Tibial nerve (tissue), 4 donors: ENCODE results near the gene SLC7A6. TPM values are rescaled to one million over a fixed set of nuclear protein-coding genes. Genes with fewer than 3 reads are reported as not detected.

Source experiments
- DNase-seq, 2 donors: peaks; one replicate each; pipeline ENCODE4 v3.0.0-alpha.2; 2019; ENCODE audit warnings: low spot score in 2 of 2
- H3K27ac ChIP-seq, 4 donors: fragments of 200-600 bp; sonication (generic) in 3 of 4; one replicate each; pipeline ENCODE4 v1.5.1; 2017 to 2019; ENCODE audit warnings: mild to moderate bottlenecking in 1 of 4
- H3K27me3 ChIP-seq, 2 donors: fragments of 200-600 bp; sonication (generic) in 1 of 2; one replicate each; pipeline versions ENCODE4 v1.5.1 to v1.6.0; 2017 to 2019
- H3K36me3 ChIP-seq, 3 donors: fragments of 200-600 bp; sonication (generic); one replicate each; pipeline ENCODE4 v1.5.1; 2018 to 2019
- H3K4me1 ChIP-seq, 4 donors: fragments of 200-600 bp; sonication (generic) in 3 of 4; one replicate each; pipeline ENCODE4 v1.5.1; 2017 to 2019
- H3K4me3 ChIP-seq, 4 donors: fragments of 200-600 bp; sonication (generic) in 3 of 4; one replicate each; pipeline ENCODE4 v1.5.1; 2017 to 2019; ENCODE audit warnings: mild to moderate bottlenecking in 1 of 4, moderate library complexity in 1 of 4
- H3K9me3 ChIP-seq, 4 donors: fragments of 200-600 bp; sonication (generic) in 3 of 4; one replicate each; pipeline ENCODE4 v1.5.1; 2017 to 2019
- EP300 ChIP-seq, 2 donors: sonication (generic); formaldehyde crosslinking; IDR thresholded peaks; one replicate each; pipeline ENCODE4 v1.6.1; 2017; ENCODE audit warnings: antibody characterized with exemption in 2 of 2, mild to moderate bottlenecking in 1 of 2
- POLR2A ChIP-seq, 2 donors: fragments of 450-650 bp; IDR thresholded peaks; one replicate each; pipeline ENCODE4 v1.6.1; 2017; ENCODE audit warnings: antibody characterized with exemption in 2 of 2, mild to moderate bottlenecking in 2 of 2, moderate library complexity in 2 of 2
- WGBS, 2 donors: methylation state at CpG; one replicate each; pipeline ENCODE4 v1.1.5; 2018; 5-methylcytosine and 5-hydroxymethylcytosine counted together
- total RNA-seq, 4 donors: library from RNA; depleted of rRNA; stranded (reverse); fragments of >200 nt; gene quantifications; one replicate each; pipeline ENCODE4 v1.1.0, GENCODE V29; 2016
- TF ChIP-seq, protein P1 (sequence below), 5 experiments: fragments of 200-600 bp in 3 of 5; fragments of 450-650 bp in 2 of 5; sonication (generic) in 3 of 5; IDR thresholded peaks; one replicate each; pipeline ENCODE4 v1.5.1; 2016 to 2019; ENCODE audit warnings: antibody characterized with exemption in 5 of 5, mild to moderate bottlenecking in 3 of 5, moderate library complexity in 2 of 5

SLC7A6 gene
- total RNA-seq, 4 donors from 2014 or later: 129 to 202 (median 181) TPM

DNA sequence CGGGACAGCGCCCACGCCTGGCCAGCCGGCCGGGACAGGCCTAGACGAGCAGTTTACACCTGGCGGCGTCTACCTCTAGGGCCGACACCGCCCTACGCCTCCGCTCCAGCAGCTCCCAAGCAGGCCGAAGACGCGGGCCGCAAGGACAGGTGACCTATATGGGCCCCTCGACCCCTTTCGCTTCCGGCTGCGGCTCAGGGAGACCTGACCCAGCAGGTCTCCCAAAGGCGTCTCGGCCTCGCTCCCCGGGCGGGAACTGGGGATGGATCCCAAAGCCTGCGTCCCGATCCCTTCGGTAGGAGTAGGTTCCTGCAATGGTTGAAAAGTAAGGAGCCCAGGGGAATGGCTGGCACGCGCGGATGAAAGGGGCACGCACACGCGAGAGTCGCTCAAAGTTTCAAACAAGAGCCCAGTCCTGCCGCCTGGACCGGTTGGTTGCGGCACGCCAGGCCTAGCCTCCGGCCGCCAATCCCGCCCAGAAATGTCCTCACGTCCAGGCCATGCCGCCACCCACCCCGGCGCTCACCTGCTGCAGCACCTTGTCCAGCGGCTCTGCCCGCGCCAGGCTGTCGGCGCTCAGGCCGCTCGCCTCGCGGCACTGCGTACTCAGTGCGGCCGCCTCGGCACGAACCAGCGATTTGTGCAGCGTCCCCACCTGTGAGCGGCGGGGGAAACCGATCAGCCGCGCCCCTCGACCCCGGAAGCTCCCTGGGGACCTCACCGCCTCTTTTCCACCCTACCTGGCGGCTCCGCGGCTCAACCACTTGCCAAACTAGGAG is 29.0 kb upstream of the SLC7A6 start:
- Histone ChIP-seq H3K4me1 (peaks cover 0 to 48% (median 10%) of the 10 kb centered on the region in 4 donors), H3K27ac (peak overlapping the region in 3 of 4 donors; percentile 20 to 96 (median 85)), H3K9me3 (no peaks in the 10 kb centered on the region), H3K4me3 (peak overlapping the region in 3 of 4 donors; percentile 56 to 75 (median 66)), H3K27me3 (no peaks in the 10 kb centered on the region), H3K36me3 (peaks cover 0 to 21% (median 0%) of the 10 kb centered on the region in 3 donors)
- no peak for TF ChIP-seq POLR2A (IDR thresholded peaks at IDR 0.05)
- no peak for TF ChIP-seq EP300 (IDR thresholded peaks at IDR 0.05)
- TF ChIP-seq, protein P1, sequence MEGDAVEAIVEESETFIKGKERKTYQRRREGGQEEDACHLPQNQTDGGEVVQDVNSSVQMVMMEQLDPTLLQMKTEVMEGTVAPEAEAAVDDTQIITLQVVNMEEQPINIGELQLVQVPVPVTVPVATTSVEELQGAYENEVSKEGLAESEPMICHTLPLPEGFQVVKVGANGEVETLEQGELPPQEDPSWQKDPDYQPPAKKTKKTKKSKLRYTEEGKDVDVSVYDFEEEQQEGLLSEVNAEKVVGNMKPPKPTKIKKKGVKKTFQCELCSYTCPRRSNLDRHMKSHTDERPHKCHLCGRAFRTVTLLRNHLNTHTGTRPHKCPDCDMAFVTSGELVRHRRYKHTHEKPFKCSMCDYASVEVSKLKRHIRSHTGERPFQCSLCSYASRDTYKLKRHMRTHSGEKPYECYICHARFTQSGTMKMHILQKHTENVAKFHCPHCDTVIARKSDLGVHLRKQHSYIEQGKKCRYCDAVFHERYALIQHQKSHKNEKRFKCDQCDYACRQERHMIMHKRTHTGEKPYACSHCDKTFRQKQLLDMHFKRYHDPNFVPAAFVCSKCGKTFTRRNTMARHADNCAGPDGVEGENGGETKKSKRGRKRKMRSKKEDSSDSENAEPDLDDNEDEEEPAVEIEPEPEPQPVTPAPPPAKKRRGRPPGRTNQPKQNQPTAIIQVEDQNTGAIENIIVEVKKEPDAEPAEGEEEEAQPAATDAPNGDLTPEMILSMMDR (IDR thresholded peaks at IDR 0.05): no peak
- no peak for DNase-seq
- 57 to 59% methylated on average over 35 to 59 of the region's 73 CpGs for WGBS, 2 donors

DNA sequence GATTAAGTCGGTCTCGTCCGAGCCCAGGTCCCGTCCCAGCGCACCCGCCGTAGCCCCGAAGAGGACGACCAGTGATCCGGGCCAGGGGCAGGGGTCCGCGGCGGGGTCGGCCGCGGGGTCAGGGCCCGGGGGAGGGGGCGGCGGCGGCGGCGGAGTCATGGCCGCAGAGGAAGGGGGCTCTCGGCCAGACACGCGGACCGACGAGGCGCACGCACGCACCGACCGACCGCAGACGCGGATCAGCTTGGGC is 28.5 kb upstream of the SLC7A6 start, which contains the start of gene ESRP2:
Gene ESRP2 (minus strand): TSS at position 241 of the 250 bp plus-strand sequence. CDS start 82 bp downstream, at position 159.
- Histone ChIP-seq H3K36me3 (peaks cover 0 to 15% (median 0%) of the 10 kb centered on the region in 3 donors), H3K27me3 (no peaks in the 10 kb centered on the region), H3K9me3 (no peaks in the 10 kb centered on the region), H3K4me3 (peak within 1 kb of the TSS; percentile 55 to 75 (median 61)), H3K27ac (peak within 1 kb of the TSS; percentile 85 to 96 (median 88)), H3K4me1 (peaks cover 0 to 48% (median 10%) of the 10 kb centered on the region in 4 donors)
- 9 to 12% methylated on average over 19 to 31 of the region's 36 CpGs for WGBS, 2 donors
- DNase-seq: no peak
- TF ChIP-seq POLR2A (IDR thresholded peaks at IDR 0.05): no peak
- TF ChIP-seq EP300 (IDR thresholded peaks at IDR 0.05): no peak
- TF ChIP-seq, protein P1 (IDR thresholded peaks at IDR 0.05): no peak

DNA sequence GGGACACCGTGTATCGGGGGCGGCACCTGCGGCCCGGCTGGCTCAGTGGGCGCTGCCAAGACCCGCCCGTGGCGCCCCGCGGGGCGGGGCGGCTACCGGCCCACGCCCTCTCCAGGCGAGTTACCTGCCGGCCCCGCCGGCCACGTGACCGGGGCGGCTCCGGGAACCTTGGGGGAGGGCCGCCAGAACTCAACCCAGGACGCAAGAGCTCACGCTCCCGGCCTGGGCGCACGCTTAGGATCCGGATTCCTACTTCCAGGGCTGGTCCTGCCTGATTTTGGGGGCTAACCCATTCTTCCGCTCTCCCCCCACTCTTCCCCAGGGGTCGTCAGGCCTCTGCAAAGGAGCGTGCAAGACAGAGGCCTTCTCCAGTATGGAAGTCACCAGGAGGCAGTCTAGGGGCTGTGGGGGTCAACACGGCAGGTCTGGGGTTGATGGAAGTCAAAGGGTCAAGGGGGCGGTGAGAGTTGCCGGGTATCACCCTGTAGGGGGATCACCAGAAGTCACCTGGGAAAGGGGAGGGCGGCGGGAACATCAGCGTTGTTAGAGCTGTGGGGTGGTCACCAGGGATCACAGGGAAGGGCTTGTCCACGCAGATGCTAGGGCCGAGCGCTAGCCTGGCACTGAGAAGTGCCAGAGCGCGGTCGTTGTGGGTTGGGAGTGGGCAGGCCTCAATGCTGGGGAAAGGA is 28.0 kb upstream of the SLC7A6 start:
- no peak for DNase-seq
- 18 to 23% methylated on average over 15 to 40 of the region's 45 CpGs for WGBS, 2 donors
- Histone ChIP-seq H3K4me3 (peak overlapping the region; percentile 55 to 75 (median 61)), H3K27ac (peak overlapping the region; percentile 85 to 96 (median 88)), H3K27me3 (no peaks in the 10 kb centered on the region), H3K36me3 (peaks cover 0 to 11% (median 0%) of the 10 kb centered on the region in 3 donors), H3K4me1 (peaks cover 0 to 48% (median 10%) of the 10 kb centered on the region in 4 donors), H3K9me3 (no peaks in the 10 kb centered on the region)
- TF ChIP-seq POLR2A (IDR thresholded peaks at IDR 0.05) (no peak), EP300 (IDR thresholded peaks at IDR 0.05) (no peak)
- TF ChIP-seq, protein P1 (IDR thresholded peaks at IDR 0.05): no peak

DNA sequence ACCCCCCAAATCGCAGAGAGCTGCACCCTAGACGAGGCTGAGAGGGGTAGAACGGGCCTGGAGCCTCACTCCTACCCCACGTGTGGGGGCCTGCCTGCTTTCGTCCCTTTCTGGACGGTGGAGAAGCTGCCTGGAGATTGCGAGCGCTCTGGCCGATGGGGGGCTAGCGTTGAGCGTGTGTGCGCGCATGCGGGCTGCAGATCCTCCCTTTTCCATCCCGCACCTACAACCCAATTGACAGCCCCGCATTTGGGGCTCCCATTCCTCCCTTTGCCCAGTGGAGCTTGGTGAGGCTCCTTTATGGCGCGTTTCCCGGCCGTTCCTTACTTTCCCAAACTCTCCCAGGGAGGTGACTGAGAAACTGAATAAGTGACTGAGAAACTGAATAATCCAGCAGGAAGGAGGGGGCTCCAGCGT is 27.5 kb upstream of the SLC7A6 start:
- WGBS, 2 donors: 6 to 21% methylated on average over 7 to 21 of the region's 21 CpGs
- DNase-seq: no peak
- peaks cover 0 to 5% (median 0%) of the 10 kb centered on the region in 3 donors for H3K36me3 ChIP-seq
- H3K27me3 ChIP-seq: no peaks in the 10 kb centered on the region
- H3K27ac ChIP-seq: peak overlapping the region; percentile 85 to 96 (median 88)
- TF ChIP-seq EP300 (IDR thresholded peaks at IDR 0.05): no peak
- TF ChIP-seq, protein P1 (IDR thresholded peaks at IDR 0.05): no peak
- no peak for TF ChIP-seq POLR2A (IDR thresholded peaks at IDR 0.05)
- H3K4me1 ChIP-seq: peaks cover 0 to 48% (median 10%) of the 10 kb centered on the region in 4 donors
- peak overlapping the region; percentile 55 to 75 (median 61) for H3K4me3 ChIP-seq
- no peaks in the 10 kb centered on the region for H3K9me3 ChIP-seq
